Prostate gland (tissue), 2 donors: ENCODE results near the gene NRXN2. TPM values are rescaled to one million over a fixed set of nuclear protein-coding genes. Genes with fewer than 3 reads are reported as not detected.

ENCODE experiments used
- DNase-seq: peaks from one replicate; pipeline ENCODE4 v3.0.0-alpha.2; 2019; ENCODE audit warnings: low spot score
- H3K27ac ChIP-seq, 2 donors: fragments of 200-600 bp; sonication (generic); 2 replicates each; pipeline ENCODE4 v1.5.1; 2017 to 2019
- H3K27me3 ChIP-seq: fragments of 200-600 bp; sonication (generic); replicated peaks from 2 replicates; pipeline ENCODE4 v1.5.1; 2019; ENCODE audit not compliant: insufficient read depth
- H3K36me3 ChIP-seq, 2 donors: fragments of 200-600 bp; sonication (generic); 1 replicate in 1 of 2; 2 replicates in 1 of 2; pipeline versions ENCODE4 v1.5.1 to v1.8.1; 2017 to 2019
- H3K4me1 ChIP-seq: fragments of 200-600 bp; sonication (generic); replicated peaks from 2 replicates; pipeline ENCODE4 v1.5.1; 2019
- H3K4me3 ChIP-seq, 2 donors: fragments of 200-600 bp; sonication (generic); 2 replicates each; pipeline ENCODE4 v1.5.1; 2017 to 2019
- H3K9me3 ChIP-seq: fragments of 200-600 bp; sonication (generic); 2 replicates; pipeline ENCODE4 v1.5.1; 2017
- CTCF ChIP-seq, 4 experiments: fragments of 200-600 bp in 2 of 4; fragments of 450-650 bp in 2 of 4; sonication (generic) in 2 of 4; IDR thresholded peaks; 1 replicate in 3 of 4; 2 replicates in 1 of 4; pipeline ENCODE4 v1.5.1; 2016 to 2019; ENCODE audit warnings: antibody characterized with exemption in 4 of 4, mild to moderate bottlenecking in 2 of 4, moderate library complexity in 2 of 4
- POLR2A ChIP-seq: fragments of 450-650 bp; IDR thresholded peaks from one replicate; pipeline ENCODE4 v1.6.1; 2016; ENCODE audit warnings: antibody characterized with exemption, mild to moderate bottlenecking
- POLR2AphosphoS5 ChIP-seq: sonication (generic); formaldehyde crosslinking; IDR thresholded peaks from one replicate; pipeline ENCODE4 v1.6.1; 2017; ENCODE audit warnings: antibody characterized with exemption
- WGBS: methylation state at CpG from one replicate; pipeline ENCODE4 v1.1.5; 2018; 5-methylcytosine and 5-hydroxymethylcytosine counted together
- intact Hi-C: fragments of 100-400 bp; cut with DNase I; formaldehyde crosslinking; loops from one replicate; pipeline ENCODE4 v1.14.2; 2022
- total RNA-seq, 2 donors: library from RNA; depleted of rRNA; stranded (reverse); fragments of >200 nt; gene quantifications; one replicate each; pipeline ENCODE4 v1.1.0, GENCODE V29; 2016

The NRXN2 gene
- total RNA-seq, 2 donors from 2014 or later: 0.46 to 26.8 TPM

GRCh38 chr11:64613648-64614047 is 109.3 kb downstream of the NRXN2 start:
- no peak for DNase-seq
- Histone ChIP-seq H3K9me3 (no peaks in the 10 kb centered on the region), H3K4me3 (no peak overlapping the region), H3K4me1 (no peaks in the 10 kb centered on the region), H3K27me3 (no peaks in the 10 kb centered on the region), H3K27ac (no peak overlapping the region), H3K36me3 (no peaks in the 10 kb centered on the region)
- TF ChIP-seq POLR2AphosphoS5: no peak
- no peak for TF ChIP-seq CTCF (IDR thresholded peaks at IDR 0.05)
- TF ChIP-seq POLR2A: no peak
- intact Hi-C loops: no loop called here
- WGBS: 90% methylated on average over 6 of the region's 6 CpGs

GRCh38 chr11:64611869-64612646 is 110.9 kb downstream of the NRXN2 start:
- WGBS: 80% methylated on average over 11 of the region's 11 CpGs
- Histone ChIP-seq H3K4me1 (no peaks in the 10 kb centered on the region), H3K4me3 (no peak overlapping the region), H3K27me3 (no peaks in the 10 kb centered on the region), H3K36me3 (no peaks in the 10 kb centered on the region), H3K9me3 (no peaks in the 10 kb centered on the region), H3K27ac (no peak overlapping the region)
- no peak for TF ChIP-seq CTCF (IDR thresholded peaks at IDR 0.05)
- TF ChIP-seq POLR2A: no peak
- TF ChIP-seq POLR2AphosphoS5: no peak
- no peak for DNase-seq
- intact Hi-C loops: no loop called here

GRCh38 chr11:64611176-64611575 is 111.8 kb downstream of the NRXN2 start:
- H3K36me3 ChIP-seq: no peaks in the 10 kb centered on the region
- intact Hi-C loops: no loop called here
- H3K4me1 ChIP-seq: no peaks in the 10 kb centered on the region
- H3K4me3 ChIP-seq: no peak overlapping the region
- H3K9me3 ChIP-seq: no peaks in the 10 kb centered on the region
- 88% methylated on average over 2 of the region's 2 CpGs for WGBS
- no peak overlapping the region for H3K27ac ChIP-seq
- no peak for TF ChIP-seq CTCF (IDR thresholded peaks at IDR 0.05)
- no peak for DNase-seq
- no peaks in the 10 kb centered on the region for H3K27me3 ChIP-seq

- H3K9me3 ChIP-seq: no peaks in the 10 kb centered on the region
- DNase-seq: no peak
- 100% methylated on average over 3 of the region's 3 CpGs for WGBS
- H3K27ac ChIP-seq: no peak overlapping the region
- TF ChIP-seq CTCF (IDR thresholded peaks at IDR 0.05): no peak
- TF ChIP-seq POLR2A: no peak
- TF ChIP-seq POLR2AphosphoS5: no peak
- H3K4me1 ChIP-seq: no peaks in the 10 kb centered on the region
- H3K27me3 ChIP-seq: no peaks in the 10 kb centered on the region
- H3K4me3 ChIP-seq: no peak overlapping the region
- no peaks in the 10 kb centered on the region for H3K36me3 ChIP-seq
- intact Hi-C loops: no loop called here
These were observed 112.4 kb downstream of the NRXN2 start for GRCh38 chr11:64610596-64610995.

GRCh38 chr11:64609436-64610047 is 113.5 kb downstream of the NRXN2 start:
- H3K27ac ChIP-seq: no peak overlapping the region
- no peaks in the 10 kb centered on the region for H3K9me3 ChIP-seq
- DNase-seq: no peak
- H3K4me3 ChIP-seq: no peak overlapping the region
- no peaks in the 10 kb centered on the region for H3K27me3 ChIP-seq
- WGBS: 93% methylated on average over 5 of the region's 5 CpGs
- TF ChIP-seq POLR2AphosphoS5: no peak
- TF ChIP-seq CTCF (IDR thresholded peaks at IDR 0.05): no peak
- no peak for TF ChIP-seq POLR2A
- intact Hi-C loops: no loop called here
- no peaks in the 10 kb centered on the region for H3K4me1 ChIP-seq
- no peaks in the 10 kb centered on the region for H3K36me3 ChIP-seq
